Loucy (cell line): ENCODE results near the gene ZNF385C.

Source experiments
- CTCF ChIP-seq: fragments of 200-600 bp; sonication (generic); conservative IDR thresholded peaks from 2 replicates; pipeline ENCODE4 v1.5.1; 2014; ENCODE audit warnings: mild to moderate bottlenecking, antibody characterized with exemption, low read length
- EZH2phosphoT487 ChIP-seq: fragments of 200-600 bp; IDR thresholded peaks from 2 replicates; pipeline ENCODE4 v1.6.1; 2018; ENCODE audit warnings: antibody characterized with exemption, mild to moderate bottlenecking, moderate library complexity, borderline replicate concordance

- TF ChIP-seq CTCF (no peak), EZH2phosphoT487 (no peak)
These were observed 27.3 kb upstream of the ZNF385C start for GRCh38 chr17:42125565-42125964.
